Adrenal gland (tissue), 12 donors: Measurements from ENCODE around the gene KCNA10. TPM values are rescaled to one million over a fixed set of nuclear protein-coding genes. Genes with fewer than 3 reads are reported as not detected.

Experiments used
- DNase-seq, 7 donors: peaks; one replicate each; pipeline ENCODE4 v3.0.0-alpha.2; 2019 to 2020
- H3K27ac ChIP-seq, 5 donors: fragments of 200-600 bp; sonication (generic) in 4 of 5; 1 replicate in 3 of 5; 2 replicates in 2 of 5; pipeline versions ENCODE4 v1.5.1 to v1.8.0; 2016 to 2020; ENCODE audit warnings: mild to moderate bottlenecking in 1 of 5
- H3K27me3 ChIP-seq: fragments of 200-600 bp; 2 replicates; pipeline ENCODE4 v1.8.0; 2021
- H3K36me3 ChIP-seq, 2 donors: fragments of 200-600 bp; replicated peaks in 1 of 2; 1 replicate in 1 of 2; 2 replicates in 1 of 2; pipeline versions ENCODE4 v1.5.1 to v1.8.0; 2018 to 2022
- H3K4me1 ChIP-seq, 2 donors: fragments of 200-600 bp; replicated peaks in 1 of 2; 1 replicate in 1 of 2; 2 replicates in 1 of 2; pipeline versions ENCODE4 v1.5.1 to v1.8.0; 2018 to 2021
- H3K4me3 ChIP-seq, 4 donors: fragments of 200-600 bp; sonication (generic) in 3 of 4; one replicate each; pipeline ENCODE4 v1.5.1; 2016 to 2018
- H3K9me3 ChIP-seq, 3 donors: fragments of 200-600 bp; sonication (generic) in 1 of 3; replicated peaks in 1 of 3; 1 replicate in 2 of 3; 2 replicates in 1 of 3; pipeline versions ENCODE4 v1.5.1 to v1.8.0; 2016 to 2021
- CTCF ChIP-seq, 6 experiments: fragments of 450-650 bp in 4 of 6; fragments of 200-600 bp in 2 of 6; sonication (generic) in 1 of 6; IDR thresholded peaks; 1 replicate in 5 of 6; 2 replicates in 1 of 6; pipeline versions ENCODE4 v1.5.1 to v1.8.0; 2016 to 2021; ENCODE audit warnings: antibody characterized with exemption in 6 of 6, mild to moderate bottlenecking in 2 of 6, moderate library complexity in 1 of 6
- POLR2A ChIP-seq, 2 donors: fragments of 450-650 bp; IDR thresholded peaks; one replicate each; pipeline ENCODE4 v1.6.1; 2017; ENCODE audit warnings: antibody characterized with exemption in 2 of 2, mild to moderate bottlenecking in 2 of 2, moderate library complexity in 1 of 2
- WGBS, 4 donors: extraction: QIAGEN DNeasy Blood & Tissue Kit in 2 of 4; methylation state at CpG; one replicate each; pipeline versions ENCODE4 v1.1.5 to v1.1.7; 2013 to 2017; 5-methylcytosine and 5-hydroxymethylcytosine counted together
- intact Hi-C, 2 donors: fragments of 100-400 bp; cut with DNase I; formaldehyde crosslinking; loops; one replicate each; pipeline versions ENCODE4 v1.14.1 to v1.15.0; 2022 to 2023
- polyA plus RNA-seq, 3 donors: library from polyadenylated mRNA; stranded (reverse); fragments of 200-250 nt in 2 of 3; fragments of 350-450 nt in 1 of 3; fragmentation: Illumina TruSeq in 1 of 3; extraction: RNeasy Lipid Tissue Mini Kit (QIAGEN cat#74804) in 1 of 3; gene quantifications; one replicate each; pipeline ENCODE4 v1.2.3, GENCODE V29; 2013 to 2014
- total RNA-seq, 9 donors: library from RNA; depleted of rRNA in 4 of 9; stranded (reverse); fragments of >200 nt in 4 of 9; fragments of 120-200 nt in 1 of 9; fragmentation: NEBNext Ultra II Directional in 1 of 9; extraction: Animal tissue kit (Norgen Biotek cat#: 25700) in 1 of 9; gene quantifications; one replicate each; pipeline versions ENCODE4 v1.1.0 to v1.2.4, GENCODE V29; 2013 to 2023
- donor health status: healthy with polysubstance abuse.
- donor health status: Bipolar disorder and iron deficiency.
- donor health status: DM: yes; HTN: yes; CAD: no.
- donor health status: DM: no; HTN: no; CAD: no.
- donor health status: DM: no; HTN: no; CAD: no.
- donor health status: DM: yes; HTN: yes; CAD: no.

KCNA10 gene
- total and polyA plus RNA-seq, 12 donors: not detected

GRCh38 chr1:110489406-110489805 is 29.6 kb downstream of the KCNA10 start:
- Histone ChIP-seq H3K9me3 (no peaks in the 10 kb centered on the region), H3K27me3 (no peaks in the 10 kb centered on the region), H3K4me1 (peaks cover 12 to 13% of the 10 kb centered on the region in 2 donors), H3K4me3 (no peak overlapping the region), H3K27ac (no peak overlapping the region), H3K36me3 (no peaks in the 10 kb centered on the region)
- no peak for DNase-seq
- WGBS, 4 donors: 88 to 96% (median 91%) methylated on average over 12 to 15 of the region's 15 CpGs
- TF ChIP-seq CTCF (IDR thresholded peaks at IDR 0.05) (no peak), POLR2A (IDR thresholded peaks at IDR 0.05) (no peak)
- intact Hi-C loops: no loop called here

- Histone ChIP-seq H3K36me3 (no peaks in the 10 kb centered on the region), H3K27ac (no peak overlapping the region), H3K4me1 (peaks cover 12 to 13% of the 10 kb centered on the region in 2 donors), H3K4me3 (no peak overlapping the region), H3K27me3 (no peaks in the 10 kb centered on the region), H3K9me3 (no peaks in the 10 kb centered on the region)
- DNase-seq: no peak
- WGBS, 4 donors: 55 to 67% (median 64%) methylated on average over 3 of the region's 3 CpGs
- TF ChIP-seq CTCF (IDR thresholded peaks at IDR 0.05): no peak
- TF ChIP-seq POLR2A (IDR thresholded peaks at IDR 0.05): no peak
- intact Hi-C loops: no loop called here
Measured at GRCh38 chr1:110488867-110489266, 30.1 kb downstream of the KCNA10 start.

- Histone ChIP-seq H3K9me3 (no peaks in the 10 kb centered on the region), H3K4me1 (peaks cover 10 to 11% of the 10 kb centered on the region in 2 donors), H3K27me3 (no peaks in the 10 kb centered on the region), H3K36me3 (no peaks in the 10 kb centered on the region), H3K4me3 (no peak overlapping the region), H3K27ac (no peak overlapping the region)
- no peak for DNase-seq
- TF ChIP-seq POLR2A (IDR thresholded peaks at IDR 0.05) (no peak), CTCF (IDR thresholded peaks at IDR 0.05) (no peak)
- 84 to 96% (median 91%) methylated on average over 9 to 12 of the region's 12 CpGs for WGBS, 4 donors
- intact Hi-C loops: no loop called here
Measured at GRCh38 chr1:110488161-110488560, 30.8 kb downstream of the KCNA10 start.

GRCh38 chr1:110487726-110488125 is 31.2 kb downstream of the KCNA10 start:
- WGBS, 4 donors: 58 to 71% (median 67%) methylated on average over 8 of the region's 8 CpGs
- intact Hi-C loops: no loop called here
- H3K4me3 ChIP-seq: no peak overlapping the region
- no peaks in the 10 kb centered on the region for H3K36me3 ChIP-seq
- H3K4me1 ChIP-seq: peaks cover 7 to 8% of the 10 kb centered on the region in 2 donors
- no peaks in the 10 kb centered on the region for H3K9me3 ChIP-seq
- no peaks in the 10 kb centered on the region for H3K27me3 ChIP-seq
- TF ChIP-seq CTCF (IDR thresholded peaks at IDR 0.05): no peak
- TF ChIP-seq POLR2A (IDR thresholded peaks at IDR 0.05): no peak
- no peak overlapping the region for H3K27ac ChIP-seq
- no peak for DNase-seq
